Activated naive CD8-positive, alpha-beta T cell treated with anti-CD3 and anti-CD28 coated beads for 36 hours (primary cell): ENCODE results near the gene CABP1. TPM values are rescaled to one million over a fixed set of nuclear protein-coding genes. Genes with fewer than 3 reads are reported as not detected.
A peak's percentile ranks its signal among the peaks of the same experiment; 100 is the strongest.

Source experiments
- DNase-seq: peaks from one replicate; pipeline ENCODE4 v3.0.0; 2021
- H3K27ac Mint-ChIP-seq: one replicate; pipeline ENCODE4 v1.8.0; 2022; ENCODE audit warnings: mild to moderate bottlenecking, moderate library complexity, mixed read lengths
- H3K27me3 Mint-ChIP-seq: one replicate; pipeline ENCODE4 v1.8.0; 2022; ENCODE audit warnings: mild to moderate bottlenecking, mixed read lengths
- H3K36me3 Mint-ChIP-seq: one replicate; pipeline ENCODE4 v1.8.0; 2021; ENCODE audit warnings: mild to moderate bottlenecking, mixed read lengths
- H3K4me1 Mint-ChIP-seq: one replicate; pipeline ENCODE4 v1.8.0; 2021; ENCODE audit warnings: mixed read lengths
- H3K4me3 Mint-ChIP-seq: one replicate; pipeline ENCODE4 v1.8.0; 2022; ENCODE audit warnings: mild to moderate bottlenecking, moderate library complexity, mixed read lengths
- H3K9me3 Mint-ChIP-seq: one replicate; pipeline ENCODE4 v1.8.0; 2022; ENCODE audit warnings: mixed read lengths
- total RNA-seq, 2 experiments: library from RNA; stranded (reverse); gene quantifications; one replicate each; pipeline ENCODE4 v1.2.3, GENCODE V29; 2021

CABP1 gene
- total RNA-seq, 2 experiments from 2014 or later = 0.94 to 2.0 TPM

GRCh38 chr12:120690978-120691377 lies 50.6 kb downstream of the CABP1 start:
- peaks cover 43% of the 10 kb centered on the region for H3K4me1 Mint-ChIP-seq
- H3K27me3 Mint-ChIP-seq = no peaks in the 10 kb centered on the region
- H3K27ac Mint-ChIP-seq = no peak overlapping the region
- H3K36me3 Mint-ChIP-seq = peaks cover 7% of the 10 kb centered on the region
- no peak overlapping the region for H3K4me3 Mint-ChIP-seq
- H3K9me3 Mint-ChIP-seq = no peaks in the 10 kb centered on the region
- DNase-seq = no peak

GRCh38 chr12:120692524-120693033 lies 52.2 kb downstream of the CABP1 start:
- H3K9me3 Mint-ChIP-seq = no peaks in the 10 kb centered on the region
- no peak for DNase-seq
- H3K27me3 Mint-ChIP-seq = no peaks in the 10 kb centered on the region
- peaks cover 7% of the 10 kb centered on the region for H3K36me3 Mint-ChIP-seq
- no peak overlapping the region for H3K4me3 Mint-ChIP-seq
- H3K4me1 Mint-ChIP-seq = peaks cover 43% of the 10 kb centered on the region
- peak overlapping the region; percentile 25 for H3K27ac Mint-ChIP-seq

- no peak for DNase-seq
- Mint-ChIP-seq H3K9me3 (no peaks in the 10 kb centered on the region), H3K36me3 (peaks cover 9% of the 10 kb centered on the region), H3K27me3 (no peaks in the 10 kb centered on the region), H3K4me3 (no peak overlapping the region), H3K4me1 (peaks cover 39% of the 10 kb centered on the region), H3K27ac (no peak overlapping the region)
Measured at GRCh38 chr12:120693848-120694247, 53.4 kb downstream of the CABP1 start.

GRCh38 chr12:120696626-120697025 lies 56.2 kb downstream of the CABP1 start:
- Mint-ChIP-seq H3K36me3 (peaks cover 23% of the 10 kb centered on the region), H3K4me1 (peaks cover 16% of the 10 kb centered on the region), H3K9me3 (no peaks in the 10 kb centered on the region), H3K27ac (no peak overlapping the region), H3K27me3 (no peaks in the 10 kb centered on the region), H3K4me3 (no peak overlapping the region)
- no peak for DNase-seq

GRCh38 chr12:120697344-120697743 lies 56.9 kb downstream of the CABP1 start:
- DNase-seq = no peak
- no peak overlapping the region for H3K4me3 Mint-ChIP-seq
- H3K4me1 Mint-ChIP-seq = peaks cover 10% of the 10 kb centered on the region
- H3K27ac Mint-ChIP-seq = no peak overlapping the region
- H3K27me3 Mint-ChIP-seq = no peaks in the 10 kb centered on the region
- no peaks in the 10 kb centered on the region for H3K9me3 Mint-ChIP-seq
- H3K36me3 Mint-ChIP-seq = peaks cover 23% of the 10 kb centered on the region

- H3K4me1 Mint-ChIP-seq = peaks cover 4% of the 10 kb centered on the region
- no peak for DNase-seq
- H3K36me3 Mint-ChIP-seq = peaks cover 18% of the 10 kb centered on the region
- no peak overlapping the region for H3K4me3 Mint-ChIP-seq
- no peaks in the 10 kb centered on the region for H3K27me3 Mint-ChIP-seq
- H3K27ac Mint-ChIP-seq = no peak overlapping the region
- no peaks in the 10 kb centered on the region for H3K9me3 Mint-ChIP-seq
Measured at GRCh38 chr12:120698665-120699064, 58.2 kb downstream of the CABP1 start.

- Mint-ChIP-seq H3K36me3 (peaks cover 18% of the 10 kb centered on the region), H3K27me3 (no peaks in the 10 kb centered on the region), H3K4me3 (no peak overlapping the region), H3K4me1 (peaks cover 4% of the 10 kb centered on the region), H3K27ac (no peak overlapping the region), H3K9me3 (no peaks in the 10 kb centered on the region)
- no peak for DNase-seq
Measured at GRCh38 chr12:120699553-120699952, 59.1 kb downstream of the CABP1 start.

- Mint-ChIP-seq H3K4me1 (peaks cover 4% of the 10 kb centered on the region), H3K36me3 (peaks cover 16% of the 10 kb centered on the region), H3K4me3 (no peak overlapping the region), H3K9me3 (no peaks in the 10 kb centered on the region), H3K27ac (no peak overlapping the region), H3K27me3 (no peaks in the 10 kb centered on the region)
- DNase-seq = no peak
Measured at GRCh38 chr12:120700886-120701285, 60.5 kb downstream of the CABP1 start.

- H3K36me3 Mint-ChIP-seq = peaks cover 16% of the 10 kb centered on the region
- H3K27ac Mint-ChIP-seq = no peak overlapping the region
- no peaks in the 10 kb centered on the region for H3K9me3 Mint-ChIP-seq
- H3K27me3 Mint-ChIP-seq = no peaks in the 10 kb centered on the region
- DNase-seq = no peak
- H3K4me1 Mint-ChIP-seq = peaks cover 4% of the 10 kb centered on the region
- H3K4me3 Mint-ChIP-seq = no peak overlapping the region
Measured at GRCh38 chr12:120702637-120703036, 62.2 kb downstream of the CABP1 start.

- H3K36me3 Mint-ChIP-seq = peaks cover 16% of the 10 kb centered on the region
- H3K27me3 Mint-ChIP-seq = no peaks in the 10 kb centered on the region
- H3K9me3 Mint-ChIP-seq = no peaks in the 10 kb centered on the region
- H3K4me3 Mint-ChIP-seq = no peak overlapping the region
- no peak for DNase-seq
- peaks cover 4% of the 10 kb centered on the region for H3K4me1 Mint-ChIP-seq
- H3K27ac Mint-ChIP-seq = no peak overlapping the region
Measured at GRCh38 chr12:120703311-120703942, 63.0 kb downstream of the CABP1 start.

- H3K9me3 Mint-ChIP-seq = no peaks in the 10 kb centered on the region
- no peak overlapping the region for H3K27ac Mint-ChIP-seq
- DNase-seq = no peak
- peaks cover 5% of the 10 kb centered on the region for H3K4me1 Mint-ChIP-seq
- H3K4me3 Mint-ChIP-seq = no peak overlapping the region
- no peaks in the 10 kb centered on the region for H3K27me3 Mint-ChIP-seq
- H3K36me3 Mint-ChIP-seq = peaks cover 5% of the 10 kb centered on the region
Measured at GRCh38 chr12:120705618-120706017, 65.2 kb downstream of the CABP1 start.

GRCh38 chr12:120706029-120706428 lies 65.6 kb downstream of the CABP1 start:
- Mint-ChIP-seq H3K27me3 (no peaks in the 10 kb centered on the region), H3K36me3 (peaks cover under 1% of the 10 kb centered on the region), H3K4me3 (no peak overlapping the region), H3K9me3 (no peaks in the 10 kb centered on the region), H3K4me1 (peaks cover 5% of the 10 kb centered on the region), H3K27ac (no peak overlapping the region)
- DNase-seq = no peak

GRCh38 chr12:120708651-120709050 lies 68.2 kb downstream of the CABP1 start:
- no peaks in the 10 kb centered on the region for H3K36me3 Mint-ChIP-seq
- no peak for DNase-seq
- H3K27ac Mint-ChIP-seq = no peak overlapping the region
- H3K4me3 Mint-ChIP-seq = no peak overlapping the region
- H3K9me3 Mint-ChIP-seq = no peaks in the 10 kb centered on the region
- H3K4me1 Mint-ChIP-seq = peaks cover 23% of the 10 kb centered on the region
- H3K27me3 Mint-ChIP-seq = no peaks in the 10 kb centered on the region

GRCh38 chr12:120710031-120710804 lies 69.8 kb downstream of the CABP1 start, which contains the start of gene UNC119B:
UNC119B (plus strand) TSS chr12:120710458; CDS start chr12:120710475, 17 bp downstream.
- H3K27me3 Mint-ChIP-seq = no peaks in the 10 kb centered on the region
- H3K4me1 Mint-ChIP-seq = peaks cover 28% of the 10 kb centered on the region
- peaks cover 10% of the 10 kb centered on the region for H3K36me3 Mint-ChIP-seq
- H3K4me3 Mint-ChIP-seq = peak within 1 kb of the TSS; percentile 89
- peak; percentile 79 for DNase-seq
- H3K9me3 Mint-ChIP-seq = no peaks in the 10 kb centered on the region
- peak within 1 kb of the TSS; percentile 84 for H3K27ac Mint-ChIP-seq

GRCh38 chr12:120710805-120711296 lies 70.4 kb downstream of the CABP1 start:
- peaks cover 11% of the 10 kb centered on the region for H3K36me3 Mint-ChIP-seq
- H3K27me3 Mint-ChIP-seq = no peaks in the 10 kb centered on the region
- peak overlapping the region; percentile 84 for H3K27ac Mint-ChIP-seq
- DNase-seq = peak; percentile 29
- peaks cover 28% of the 10 kb centered on the region for H3K4me1 Mint-ChIP-seq
- peak overlapping the region; percentile 89 for H3K4me3 Mint-ChIP-seq
- no peaks in the 10 kb centered on the region for H3K9me3 Mint-ChIP-seq
